HCEC 1CT (cell line): ENCODE measurements around the gene SHH.
A peak's percentile ranks its signal among the peaks of the same experiment; 100 is the strongest.

Source experiments
- DNase-seq: peaks from one replicate; pipeline ENCODE4 v3.0.0-alpha.2; 2017

The SHH gene

GRCh38 chr7:155804897-155805825, 7.1 kb downstream of the SHH start:
- peak; percentile 34 for DNase-seq

DNA sequence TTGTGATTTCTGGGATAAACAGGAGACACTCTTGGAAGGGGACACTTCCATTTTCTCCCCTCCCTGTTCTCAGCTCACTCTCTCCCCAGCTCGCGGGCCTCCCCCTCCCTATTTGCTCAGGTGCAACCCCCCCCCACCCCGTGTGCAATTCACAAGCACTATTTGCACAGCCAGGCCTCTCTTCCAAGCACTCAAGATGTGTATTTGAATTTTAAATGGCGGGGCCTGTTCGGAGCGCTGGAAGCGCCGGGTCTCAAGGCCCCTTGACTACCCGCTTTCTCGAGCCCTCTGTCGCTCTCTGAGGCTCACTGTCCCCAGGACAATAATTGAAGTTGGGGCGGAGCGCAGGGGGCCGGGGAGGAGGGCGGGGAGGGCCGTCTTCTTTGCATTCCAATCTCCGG, 7.8 kb downstream of the SHH start:
- DNase-seq: no peak

GRCh38 chr7:155803418-155804376, 8.6 kb downstream of the SHH start:
- no peak for DNase-seq

DNA sequence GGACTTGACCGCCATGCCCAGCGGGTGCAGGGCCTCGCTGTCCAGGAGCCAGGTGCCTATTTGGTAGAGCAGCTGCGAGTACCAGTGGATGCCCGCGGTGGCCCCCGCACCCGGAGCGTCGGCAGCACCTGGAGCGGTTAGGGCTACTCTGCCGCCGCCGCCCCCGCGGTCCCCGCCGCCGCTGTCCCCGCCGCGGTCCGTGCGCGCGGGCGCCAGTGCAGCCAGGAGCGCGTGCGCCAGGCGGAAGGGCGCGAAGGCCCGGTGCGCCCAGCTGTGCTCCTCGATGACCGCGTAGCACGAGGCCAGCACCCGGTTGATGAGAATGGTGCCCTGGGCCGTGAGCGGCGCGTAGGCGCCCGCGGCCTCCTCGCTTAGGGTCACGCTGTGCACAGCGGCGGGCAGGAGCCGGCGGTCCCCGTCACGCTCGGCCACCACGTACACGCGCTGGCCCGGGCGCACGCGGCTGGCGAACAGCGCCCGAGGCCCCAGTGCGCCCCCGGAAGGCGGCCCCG, 9.3 kb downstream of the SHH start:
- no peak for DNase-seq

DNA sequence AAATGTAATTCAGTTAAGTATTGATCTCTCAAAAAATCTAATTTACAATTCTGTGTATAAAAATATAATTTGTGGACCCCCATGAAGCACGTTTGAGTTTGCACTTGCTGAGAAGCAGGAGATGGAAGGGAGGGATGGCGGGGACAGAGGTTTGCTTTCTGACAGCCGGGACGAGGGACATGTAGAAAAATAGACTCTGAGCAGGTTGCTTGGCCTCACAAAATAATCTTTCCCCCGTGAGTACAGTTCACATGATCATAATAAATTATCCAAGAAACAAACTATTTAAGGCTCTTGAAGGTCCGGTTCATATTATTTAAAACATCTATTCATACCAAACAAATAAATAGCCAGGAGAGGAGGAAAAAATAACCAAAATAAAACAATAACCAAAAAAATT, 10.0 kb downstream of the SHH start:
- no peak for DNase-seq

DNA sequence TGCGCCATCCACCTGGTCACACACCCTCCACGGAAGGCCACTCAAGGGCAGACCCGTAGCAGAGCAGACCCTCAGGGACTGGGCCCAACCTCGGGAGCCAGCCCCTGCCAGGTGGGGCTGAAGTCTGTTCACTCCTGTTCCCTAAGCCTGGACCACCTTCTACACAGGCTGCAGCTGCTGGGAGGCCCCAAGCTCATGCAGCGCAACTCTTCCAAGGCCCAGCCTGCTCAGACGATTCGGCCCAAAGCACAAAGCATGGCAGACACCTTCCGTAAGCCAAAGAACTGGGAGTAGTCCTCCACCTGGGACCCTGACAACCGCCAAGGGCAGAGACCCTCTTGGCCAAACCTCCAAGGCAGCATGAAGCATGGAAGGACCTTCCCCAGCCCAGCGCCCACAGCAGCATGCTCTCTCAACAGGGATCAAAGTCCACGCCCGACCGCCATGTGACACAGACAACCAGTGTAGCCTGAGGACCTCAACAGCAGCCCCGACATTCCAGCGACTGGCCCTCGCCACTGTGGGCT, 11.5 kb downstream of the SHH start:
- no peak for DNase-seq

- DNase-seq: no peak
Measured at GRCh38 chr7:155800301-155800700, 12.0 kb downstream of the SHH start.

DNA sequence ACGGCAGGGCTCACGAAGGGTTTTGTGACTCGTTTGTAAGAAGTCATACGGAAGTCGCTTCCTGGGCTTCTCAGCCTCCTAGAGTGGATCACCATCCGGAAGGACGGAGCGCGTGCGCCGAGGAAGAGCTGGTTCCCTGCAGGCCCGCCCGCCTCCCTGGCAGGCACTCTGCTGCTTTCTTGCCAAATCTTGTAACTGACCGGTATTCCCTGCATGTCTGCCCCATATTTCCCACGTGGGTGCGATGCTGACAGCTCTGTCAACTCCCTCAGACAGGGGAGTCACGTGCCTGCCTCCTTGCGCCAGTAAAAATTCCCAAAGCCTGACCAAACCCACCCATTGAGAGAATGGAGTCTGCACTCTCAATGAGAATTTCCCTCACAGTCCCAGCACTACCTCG, 12.7 kb downstream of the SHH start:
- DNase-seq: no peak

- no peak for DNase-seq
Measured at GRCh38 chr7:155798673-155799439, 13.4 kb downstream of the SHH start.

- no peak for DNase-seq
Measured at GRCh38 chr7:155797262-155798250, 14.7 kb downstream of the SHH start.

- no peak for DNase-seq
Measured at GRCh38 chr7:155796381-155797261, 15.6 kb downstream of the SHH start.

DNA sequence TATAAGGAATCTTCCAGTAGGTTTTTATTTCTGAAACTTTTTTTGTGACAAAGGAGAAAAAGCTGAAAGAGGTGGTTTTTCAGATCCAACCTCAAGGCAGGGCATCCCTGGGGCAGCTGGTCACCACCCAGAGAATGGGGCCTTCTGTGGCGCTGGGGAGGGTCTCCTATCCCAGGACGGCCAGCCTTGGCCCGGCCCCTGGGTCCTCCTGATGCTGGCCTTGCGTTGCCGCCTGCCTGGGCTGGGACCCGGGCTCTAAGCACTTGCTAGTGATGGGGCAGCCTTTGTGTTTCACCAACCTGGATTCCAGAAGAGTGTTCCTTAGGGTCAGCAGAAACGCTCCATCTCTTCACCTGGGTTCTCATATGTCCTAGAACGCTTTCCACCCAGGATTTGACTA, 16.3 kb downstream of the SHH start:
- DNase-seq: no peak

DNA sequence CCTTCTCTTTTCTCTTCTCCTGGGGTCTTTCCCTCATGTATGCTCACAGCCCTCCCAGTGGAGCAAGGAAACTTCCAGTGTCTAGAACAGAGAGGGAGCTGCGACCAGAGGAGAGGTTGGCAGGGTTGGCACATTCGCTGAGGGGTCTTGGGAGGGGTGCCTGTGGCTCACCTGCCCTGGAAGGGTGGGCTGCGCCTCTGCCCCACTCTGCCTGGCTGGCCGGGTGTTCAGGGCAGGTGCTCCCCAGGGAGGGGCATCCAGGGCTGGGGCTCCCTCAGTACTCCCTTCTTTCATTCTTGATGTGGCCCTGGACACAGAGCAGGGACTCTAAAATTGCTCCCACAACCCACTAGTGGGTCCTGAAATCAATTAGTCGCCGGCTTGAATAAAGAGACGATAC, 16.9 kb downstream of the SHH start:
- no peak for DNase-seq

DNA sequence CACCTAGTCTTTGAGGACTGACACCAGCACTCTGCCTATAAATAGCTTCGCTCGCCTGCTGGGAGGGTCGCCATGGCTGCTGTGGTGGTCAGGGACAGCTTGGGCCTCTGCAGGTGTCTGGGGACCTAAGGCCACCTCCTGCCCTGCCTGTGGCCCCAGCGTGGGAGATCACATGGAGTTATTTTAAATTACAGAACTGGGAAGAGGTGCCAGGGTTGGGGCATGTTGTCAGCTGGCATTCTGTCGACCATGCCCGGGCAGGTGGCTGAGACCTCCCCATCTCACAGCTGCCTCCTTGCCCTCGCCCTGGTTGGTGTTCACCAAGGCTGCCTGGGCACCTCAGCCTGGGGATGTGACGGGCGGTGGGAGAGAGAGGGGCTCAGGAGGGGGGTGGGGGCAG, 18.1 kb downstream of the SHH start:
- DNase-seq: no peak

DNA sequence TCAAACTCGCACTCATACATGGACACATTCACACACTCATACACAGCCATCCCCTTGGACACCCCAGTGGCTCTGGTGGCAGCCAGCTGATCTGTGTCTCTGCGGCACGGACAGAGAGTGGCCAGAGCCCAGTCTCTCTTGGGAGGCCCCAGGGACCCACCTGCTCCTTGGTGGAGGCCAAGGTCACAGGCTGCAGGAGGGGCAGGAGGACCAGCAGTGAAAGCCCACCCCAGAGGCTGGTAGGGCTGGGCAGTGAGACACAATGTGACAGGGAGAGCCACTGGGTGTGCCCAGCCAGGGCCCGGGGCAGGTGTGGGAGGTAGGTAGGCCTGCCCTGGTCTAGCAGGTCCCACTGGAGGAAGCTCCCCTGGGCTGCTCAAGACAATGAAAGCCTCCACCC, 18.5 kb downstream of the SHH start:
- no peak for DNase-seq

DNA sequence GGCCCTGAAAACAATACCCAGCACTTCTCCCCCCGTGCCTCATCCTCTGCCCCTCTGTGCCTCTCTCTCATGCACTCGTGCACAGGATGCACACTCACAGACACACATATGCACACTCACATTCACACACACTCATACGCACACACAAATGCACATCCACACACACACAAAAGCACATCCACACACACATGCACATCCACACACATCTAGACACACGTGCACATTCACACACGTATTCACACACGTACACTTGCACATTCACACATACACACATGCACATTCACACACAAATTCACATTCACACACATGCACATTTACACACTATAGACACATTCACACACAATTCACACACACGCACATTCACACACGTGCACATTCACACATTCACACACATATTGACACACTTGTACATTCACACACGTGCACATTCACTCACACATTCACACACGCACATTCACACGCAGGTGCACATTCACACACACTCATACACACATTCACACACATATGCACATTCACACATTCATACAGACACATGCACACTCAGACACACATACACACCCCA, 19.2 kb downstream of the SHH start:
- DNase-seq: no peak

DNA sequence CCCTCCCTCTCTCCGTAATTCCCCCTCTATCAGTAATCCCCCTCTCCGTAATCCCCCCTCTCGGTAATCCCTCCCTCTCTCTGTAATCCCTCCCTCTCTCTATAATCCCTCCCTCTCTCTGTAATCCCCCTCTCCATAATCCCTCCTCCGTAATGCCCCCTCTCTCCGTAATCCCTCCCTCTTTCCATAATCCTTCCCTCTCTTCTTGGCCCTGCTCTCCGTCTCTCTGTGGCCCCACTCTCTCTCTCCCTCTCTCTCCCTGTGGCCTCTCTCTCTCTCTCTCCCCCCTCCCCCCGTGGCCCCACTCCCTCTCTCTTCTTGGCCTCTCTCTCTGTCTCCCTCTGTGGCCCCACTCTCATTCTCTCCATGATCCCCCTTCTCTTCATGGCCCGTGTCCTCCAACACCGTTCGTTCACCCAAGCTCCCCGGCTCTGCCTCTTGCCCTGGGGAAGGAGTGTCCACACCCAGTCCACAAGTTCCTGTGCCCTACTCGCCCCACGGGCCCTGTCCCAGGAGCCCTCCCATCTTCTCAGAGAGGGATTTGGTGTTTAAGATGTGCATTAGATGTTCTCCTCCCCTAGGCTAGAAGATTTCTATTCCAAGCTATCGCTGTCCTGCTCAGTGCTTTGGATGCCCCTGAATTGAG, 19.8 kb downstream of the SHH start:
- DNase-seq: no peak

- DNase-seq: no peak
Measured at GRCh38 chr7:155791836-155792235, 20.4 kb downstream of the SHH start.

DNA sequence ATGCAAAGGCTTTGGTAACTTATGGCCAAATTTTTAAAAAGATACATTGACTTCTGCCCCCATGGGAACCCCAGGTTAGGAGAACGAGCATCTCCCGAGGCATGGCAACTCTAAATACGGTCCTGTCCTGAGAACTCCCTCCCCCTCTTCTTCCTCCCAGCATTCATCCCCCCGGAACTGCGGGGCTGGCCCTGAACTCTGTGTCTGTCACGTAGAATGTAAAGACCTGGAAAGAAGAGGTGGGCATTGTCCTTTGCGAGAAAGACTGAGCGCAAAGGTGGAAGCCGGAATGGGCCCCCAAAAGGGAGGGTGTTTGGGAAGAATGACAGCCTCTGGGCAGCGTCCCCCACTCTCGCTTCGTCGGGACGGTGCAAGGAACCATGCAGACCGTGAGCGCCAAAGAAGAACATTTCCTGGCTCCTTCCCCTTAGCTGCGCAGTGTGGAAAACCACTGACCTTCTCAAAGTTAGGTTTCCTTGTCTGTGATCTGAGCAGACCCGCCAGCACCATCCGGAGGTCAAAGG, 21.0 kb downstream of the SHH start:
- DNase-seq: no peak
